Measurements from ENCODE around the gene SDS.

Gene SDS

GRCh38 chr12:113420996-113421595, 17.4 kb upstream of the SDS start:
- Histone ChIP-seq H3K27ac (no peak overlapping the region), H3K4me1 (peaks cover 0 to 16% (median 10%) of the 10 kb centered on the region in 4 donors), H3K9me3 (no peaks in the 10 kb centered on the region), H3K27me3 (peaks cover 0 to 8% of the 10 kb centered on the region in 2 donors), H3K36me3 (no peaks in the 10 kb centered on the region), H3K4me3 (no peak overlapping the region)
- intact Hi-C loops (cut with DNase I; ENCODE audit: low total_unique reads): no loop called here
- TF ChIP-seq CTCF (IDR thresholded peaks at IDR 0.05): no peak
- DNase-seq: no peak

- TF ChIP-seq CTCF (IDR thresholded peaks at IDR 0.05): no peak
- H3K36me3 ChIP-seq: no peaks in the 10 kb centered on the region
- H3K4me3 ChIP-seq: no peak overlapping the region
- H3K4me1 ChIP-seq: peaks cover 0 to 16% (median 10%) of the 10 kb centered on the region in 4 donors
- no peaks in the 10 kb centered on the region for H3K9me3 ChIP-seq
- no peak overlapping the region for H3K27ac ChIP-seq
- H3K27me3 ChIP-seq: peaks cover 0 to 9% of the 10 kb centered on the region in 2 donors
- intact Hi-C loops (cut with DNase I; ENCODE audit: low total_unique reads): no loop called here
- peak in 1 of 2 donors; percentile 36 for DNase-seq
Observed at GRCh38 chr12:113418213-113418879, 14.7 kb upstream of the SDS start.

GRCh38 chr12:113416091-113416754, 12.5 kb upstream of the SDS start:
- H3K36me3 ChIP-seq: no peaks in the 10 kb centered on the region

DNA sequence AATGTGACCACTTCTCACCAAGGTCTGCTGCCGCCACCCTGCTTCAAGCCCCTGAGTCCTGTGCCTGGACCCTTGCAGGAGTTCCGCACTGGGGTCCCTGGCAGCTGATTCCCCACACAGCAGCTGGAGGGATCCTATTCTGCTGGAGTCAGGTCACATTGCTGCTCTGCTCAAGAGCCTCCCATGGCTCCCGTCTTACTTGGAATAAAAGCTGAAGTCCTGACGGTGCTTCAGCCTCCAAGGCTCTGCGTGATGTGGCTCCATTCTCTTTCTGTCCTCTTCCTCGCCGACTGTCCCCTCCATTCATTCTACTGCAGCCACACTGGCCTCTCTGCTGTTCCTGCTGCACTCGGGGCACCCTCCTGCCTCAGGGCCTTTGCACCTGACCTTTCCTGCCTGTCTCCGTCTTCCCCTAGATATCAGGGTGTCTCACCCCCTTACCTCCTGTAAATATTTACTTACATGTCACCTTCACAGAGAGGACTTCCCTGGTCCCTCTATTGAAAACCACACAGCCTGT, 10.9 kb upstream of the SDS start:
- peak in 1 of 2 donors; percentile 41 for DNase-seq
- Histone ChIP-seq H3K36me3 (no peaks in the 10 kb centered on the region), H3K27ac (no peak overlapping the region), H3K4me3 (no peak overlapping the region), H3K9me3 (no peaks in the 10 kb centered on the region), H3K4me1 (no peaks in the 10 kb centered on the region), H3K27me3 (peaks cover 0 to 25% of the 10 kb centered on the region in 2 donors)
- intact Hi-C loops (cut with DNase I; ENCODE audit: low total_unique reads): no loop called here
- TF ChIP-seq CTCF (IDR thresholded peaks at IDR 0.05): no peak

More at GRCh38 chr12:113416091-113416754, 12.5 kb upstream of the SDS start:
- Histone ChIP-seq H3K9me3 (no peaks in the 10 kb centered on the region), H3K4me3 (no peak overlapping the region), H3K4me1 (no peaks in the 10 kb centered on the region), H3K27me3 (peaks cover 0 to 17% of the 10 kb centered on the region in 2 donors), H3K27ac (no peak overlapping the region)
- DNase-seq: peak in 1 of 2 donors; percentile 56
- TF ChIP-seq CTCF (IDR thresholded peaks at IDR 0.05): no peak
- intact Hi-C loops (cut with DNase I; ENCODE audit: low total_unique reads): no loop called here

DNA sequence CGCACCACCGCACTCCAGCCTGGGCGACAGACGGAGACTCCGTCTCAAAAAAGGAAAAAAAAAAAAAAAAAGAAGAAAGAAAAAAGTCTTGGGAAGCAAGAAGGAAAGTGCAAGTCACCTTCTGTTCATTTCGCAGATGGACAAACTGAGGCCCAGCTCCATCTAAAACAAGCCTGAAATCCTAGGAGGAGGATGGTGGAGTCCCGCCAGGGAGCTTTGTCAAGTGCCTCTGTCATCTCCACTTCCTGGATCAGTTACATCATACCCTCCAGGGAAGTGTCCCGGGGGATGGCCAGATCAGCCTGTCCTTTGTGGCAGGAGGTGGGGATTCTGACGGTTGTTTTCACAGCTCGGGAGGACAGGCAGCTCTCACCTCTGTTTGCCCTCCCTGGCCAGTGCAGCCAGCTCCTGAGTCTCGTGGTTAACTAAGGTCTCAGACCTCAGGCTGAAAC, 9.8 kb upstream of the SDS start:
- H3K27ac ChIP-seq: no peak overlapping the region
- no peaks in the 10 kb centered on the region for H3K9me3 ChIP-seq
- H3K4me3 ChIP-seq: no peak overlapping the region
- no peaks in the 10 kb centered on the region for H3K4me1 ChIP-seq
- peak in 1 of 2 donors; percentile 27 for DNase-seq
- H3K36me3 ChIP-seq: no peaks in the 10 kb centered on the region
- intact Hi-C loops (cut with DNase I; ENCODE audit: low total_unique reads): no loop called here
- peaks cover 0 to 25% of the 10 kb centered on the region in 2 donors for H3K27me3 ChIP-seq
- TF ChIP-seq CTCF (IDR thresholded peaks at IDR 0.05): no peak

Measured in tibial artery (tissue), 4 donors.